HG03521 (cell line): ENCODE measurements around the gene PSENEN.

Experiments
- ATAC-seq: cut with Tn5 transposase; IDR thresholded peaks from one replicate; pipeline ENCODE4 v1.9.1; 2021; ENCODE audit warnings: mild to moderate bottlenecking, moderate library complexity; ENCODE audit not compliant: unreplicated experiment

The PSENEN gene

GRCh38 chr19:35750167-35750566, 4.7 kb downstream of the PSENEN start:
- ATAC-seq: no peak

- no peak for ATAC-seq
Measured at GRCh38 chr19:35751839-35752745, 6.6 kb downstream of the PSENEN start.

- ATAC-seq: no peak
Measured at GRCh38 chr19:35752746-35753350, 7.4 kb downstream of the PSENEN start.

GRCh38 chr19:35753634-35754369, 8.4 kb downstream of the PSENEN start:
- no peak for ATAC-seq

- ATAC-seq: no peak
Measured at GRCh38 chr19:35754370-35755130, 9.1 kb downstream of the PSENEN start.

- no peak for ATAC-seq
Measured at GRCh38 chr19:35755131-35755549, 9.7 kb downstream of the PSENEN start.

- ATAC-seq: no peak
Measured at GRCh38 chr19:35755550-35756376, 10.3 kb downstream of the PSENEN start.

GRCh38 chr19:35756377-35757230, 11.2 kb downstream of the PSENEN start, which contains the start of gene HSPB6:
Gene HSPB6 (minus strand): TSS chr19:35757029. CDS start chr19:35757008, 21 bp downstream.
- ATAC-seq: no peak

GRCh38 chr19:35757231-35757748, 11.8 kb downstream of the PSENEN start:
- ATAC-seq: no peak

- peak; percentile 90 for ATAC-seq
Measured at GRCh38 chr19:35757749-35758608, 12.5 kb downstream of the PSENEN start, which contains the start of gene PROSER3. Gene PROSER3 (plus strand): TSS chr19:35758176. CDS start chr19:35758216, 40 bp downstream.

GRCh38 chr19:35759697-35760096, 14.2 kb downstream of the PSENEN start:
- no peak for ATAC-seq

GRCh38 chr19:35760711-35761349, 15.4 kb downstream of the PSENEN start:
- ATAC-seq: no peak

- ATAC-seq: no peak
Measured at GRCh38 chr19:35764432-35765315, 19.2 kb downstream of the PSENEN start.

- no peak for ATAC-seq
Measured at GRCh38 chr19:35766571-35767104, 21.2 kb downstream of the PSENEN start.

- no peak for ATAC-seq
Measured at GRCh38 chr19:35767288-35768081, 22.0 kb downstream of the PSENEN start.
